Vagina (tissue), 2 donors: Measurements from ENCODE around the gene LY6G6C.

Experiments used
- CTCF ChIP-seq, 3 experiments: fragments of 450-650 bp in 2 of 3; fragments of 200-600 bp in 1 of 3; sonication (generic) in 1 of 3; IDR thresholded peaks; one replicate each; pipeline ENCODE4 v1.5.1; 2017 to 2019; ENCODE audit warnings: antibody characterized with exemption in 3 of 3, mild to moderate bottlenecking in 2 of 3, moderate library complexity in 2 of 3
- POLR2A ChIP-seq, 2 donors: fragments of 450-650 bp; IDR thresholded peaks; one replicate each; pipeline ENCODE4 v1.6.1; 2017; ENCODE audit warnings: antibody characterized with exemption in 2 of 2, mild to moderate bottlenecking in 2 of 2, moderate library complexity in 2 of 2
- POLR2AphosphoS5 ChIP-seq, 2 donors: sonication (generic); formaldehyde crosslinking; IDR thresholded peaks; one replicate each; pipeline ENCODE4 v1.9.0; 2017; ENCODE audit warnings: antibody characterized with exemption in 2 of 2, mild to moderate bottlenecking in 2 of 2, low read depth in 1 of 2; ENCODE audit not compliant: insufficient read depth in 1 of 2

GRCh38 chr6:31725502-31726350 is 4.2 kb upstream of the LY6G6C start:
- peak in 1 of 2 donors; percentile 15 for TF ChIP-seq POLR2AphosphoS5 (IDR thresholded peaks at IDR 0.05; ENCODE audit: insufficient read depth in 1 of 2, low read depth in 1 of 2)
- no peak for TF ChIP-seq CTCF (IDR thresholded peaks at IDR 0.05)
- no peak for TF ChIP-seq POLR2A (IDR thresholded peaks at IDR 0.05)
